ENCODE data around the gene IQSEC1. TPM values are rescaled to one million over a fixed set of nuclear protein-coding genes. Genes with fewer than 3 reads are reported as not detected.

IQSEC1 gene
- total RNA-seq, 1 donor from 2014 or later: 29.5 TPM

GRCh38 chr3:12972781-12973702 is 100.2 kb downstream of the IQSEC1 start:
- H3K27ac Mint-ChIP-seq (ENCODE audit: unreplicated experiment): no peak overlapping the region
- H3K36me3 Mint-ChIP-seq (ENCODE audit: low read depth, unreplicated experiment): peaks cover 5% of the 10 kb centered on the region

DNA sequence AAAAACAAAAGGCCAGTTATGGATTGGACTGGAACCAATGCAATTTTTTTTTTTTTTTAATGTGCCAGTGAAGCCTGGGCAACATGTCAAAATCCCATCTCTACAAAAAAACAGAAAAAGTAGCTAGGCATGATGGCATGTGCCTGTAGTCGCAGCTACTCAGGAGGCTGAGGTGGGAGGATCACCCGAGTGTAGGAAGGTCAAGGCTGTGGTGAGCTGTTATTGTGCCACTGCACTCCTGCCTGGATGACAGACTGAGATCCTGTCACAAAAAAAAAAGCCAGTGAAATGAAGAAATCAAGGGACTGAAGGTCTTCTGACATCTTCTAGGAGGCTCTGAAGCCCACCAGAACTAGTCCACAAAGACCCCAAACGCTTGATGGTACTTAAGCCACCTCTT is 101.2 kb downstream of the IQSEC1 start:
- H3K9me3 ChIP-seq (ENCODE audit: insufficient read depth, low read depth, low read length): no peaks in the 10 kb centered on the region
- peaks cover under 1% of the 10 kb centered on the region for H3K4me1 ChIP-seq (ENCODE audit: insufficient read depth, low read length)
- H3K27ac ChIP-seq (ENCODE audit: low read depth, low read length): no peak overlapping the region
- no peaks in the 10 kb centered on the region for H3K36me3 ChIP-seq (ENCODE audit: insufficient read depth, low read length)
- H3K4me3 ChIP-seq (ENCODE audit: insufficient read depth, low read depth, low read length): no peak overlapping the region
- DNase-seq (ENCODE audit: low read depth): no peak
- no peak overlapping the region for H3K4me2 ChIP-seq (ENCODE audit: low read length)
- TF ChIP-seq EZH2 (IDR thresholded peaks at IDR 0.05; ENCODE audit: insufficient read depth, low read length) (no peak), CTCF (IDR thresholded peaks at IDR 0.05; ENCODE audit: insufficient read depth, low read depth, low read length) (no peak)
- Mint-ChIP-seq H3K27ac (ENCODE audit: unreplicated experiment) (no peak overlapping the region), H3K4me1 (ENCODE audit: low read depth, unreplicated experiment) (peaks cover 3% of the 10 kb centered on the region), H3K9me3 (ENCODE audit: unreplicated experiment) (no peaks in the 10 kb centered on the region), H3K4me3 (ENCODE audit: unreplicated experiment) (no peak overlapping the region), H3K27me3 (ENCODE audit: low read depth, unreplicated experiment) (peaks cover 16% of the 10 kb centered on the region), H3K36me3 (ENCODE audit: low read depth, unreplicated experiment) (peaks cover 5% of the 10 kb centered on the region)
- no peak overlapping the region for H2AFZ ChIP-seq (ENCODE audit: low read depth, low read length)
- no peak for FAIRE-seq
- H3K9ac ChIP-seq (ENCODE audit: low read length): no peak overlapping the region
- H4K20me1 ChIP-seq (ENCODE audit: insufficient read depth, low read length): peaks cover 6% of the 10 kb centered on the region
- peaks cover 11% of the 10 kb centered on the region for H3K27me3 ChIP-seq (ENCODE audit: insufficient read depth, low read length)
- peaks cover 3% of the 10 kb centered on the region for H3K79me2 ChIP-seq (ENCODE audit: insufficient read depth, low read length)

More at GRCh38 chr3:12972781-12973702, 100.2 kb downstream of the IQSEC1 start:
- Histone ChIP-seq H3K79me2 (ENCODE audit: insufficient read depth, low read length) (no peaks in the 10 kb centered on the region), H3K9me3 (ENCODE audit: insufficient read depth, low read depth, low read length) (no peaks in the 10 kb centered on the region), H4K20me1 (ENCODE audit: insufficient read depth, low read length) (peaks cover 13% of the 10 kb centered on the region), H3K9ac (ENCODE audit: low read length) (no peak overlapping the region), H3K27ac (ENCODE audit: low read depth, low read length) (no peak overlapping the region), H3K36me3 (ENCODE audit: insufficient read depth, low read length) (no peaks in the 10 kb centered on the region), H3K4me3 (ENCODE audit: insufficient read depth, low read depth, low read length) (no peak overlapping the region), H2AFZ (ENCODE audit: low read depth, low read length) (no peak overlapping the region), H3K4me2 (ENCODE audit: low read length) (no peak overlapping the region), H3K27me3 (ENCODE audit: insufficient read depth, low read length) (peaks cover 11% of the 10 kb centered on the region), H3K4me1 (ENCODE audit: insufficient read depth, low read length) (no peaks in the 10 kb centered on the region)
- Mint-ChIP-seq H3K9me3 (ENCODE audit: unreplicated experiment) (no peaks in the 10 kb centered on the region), H3K4me1 (ENCODE audit: low read depth, unreplicated experiment) (peaks cover 3% of the 10 kb centered on the region), H3K4me3 (ENCODE audit: unreplicated experiment) (no peak overlapping the region), H3K27me3 (ENCODE audit: low read depth, unreplicated experiment) (peaks cover 16% of the 10 kb centered on the region)
- no peak for DNase-seq (ENCODE audit: low read depth)
- no peak for FAIRE-seq
- TF ChIP-seq CTCF (IDR thresholded peaks at IDR 0.05; ENCODE audit: insufficient read depth, low read depth, low read length): no peak
- TF ChIP-seq EZH2 (IDR thresholded peaks at IDR 0.05; ENCODE audit: insufficient read depth, low read length): no peak

- peaks cover 15% of the 10 kb centered on the region for H3K4me1 Mint-ChIP-seq (ENCODE audit: low read depth, unreplicated experiment)
- H3K9me3 ChIP-seq (ENCODE audit: insufficient read depth, low read depth, low read length): no peaks in the 10 kb centered on the region
- H3K9ac ChIP-seq (ENCODE audit: low read length): no peak overlapping the region
- peaks cover 6% of the 10 kb centered on the region for H3K27me3 ChIP-seq (ENCODE audit: insufficient read depth, low read length)
- no peaks in the 10 kb centered on the region for H3K36me3 ChIP-seq (ENCODE audit: insufficient read depth, low read length)
- no peak overlapping the region for H3K27ac Mint-ChIP-seq (ENCODE audit: unreplicated experiment)
- peaks cover 5% of the 10 kb centered on the region for H3K36me3 Mint-ChIP-seq (ENCODE audit: low read depth, unreplicated experiment)
- peaks cover 19% of the 10 kb centered on the region for H4K20me1 ChIP-seq (ENCODE audit: insufficient read depth, low read length)
- H3K4me3 ChIP-seq (ENCODE audit: insufficient read depth, low read depth, low read length): no peak overlapping the region
- H3K27ac ChIP-seq (ENCODE audit: low read depth, low read length): no peak overlapping the region
- H3K27me3 Mint-ChIP-seq (ENCODE audit: low read depth, unreplicated experiment): peaks cover 13% of the 10 kb centered on the region
- FAIRE-seq (no peak), DNase-seq (ENCODE audit: low read depth) (no peak)
- H3K4me1 ChIP-seq (ENCODE audit: insufficient read depth, low read length): peaks cover 14% of the 10 kb centered on the region
- no peak overlapping the region for H3K4me2 ChIP-seq (ENCODE audit: low read length)
- H3K9me3 Mint-ChIP-seq (ENCODE audit: unreplicated experiment): no peaks in the 10 kb centered on the region
- peak overlapping the region; percentile 66 for H3K4me3 Mint-ChIP-seq (ENCODE audit: unreplicated experiment)
- no peak overlapping the region for H2AFZ ChIP-seq (ENCODE audit: low read depth, low read length)
- peaks cover 16% of the 10 kb centered on the region for H3K79me2 ChIP-seq (ENCODE audit: insufficient read depth, low read length)
- TF ChIP-seq EZH2 (IDR thresholded peaks at IDR 0.05; ENCODE audit: insufficient read depth, low read length): no peak
- no peak for TF ChIP-seq CTCF (IDR thresholded peaks at IDR 0.05; ENCODE audit: insufficient read depth, low read depth, low read length)
These were observed 102.5 kb downstream of the IQSEC1 start for GRCh38 chr3:12970684-12971083.
